ENCODE data around the gene CHCHD6.

Gene CHCHD6

DNA sequence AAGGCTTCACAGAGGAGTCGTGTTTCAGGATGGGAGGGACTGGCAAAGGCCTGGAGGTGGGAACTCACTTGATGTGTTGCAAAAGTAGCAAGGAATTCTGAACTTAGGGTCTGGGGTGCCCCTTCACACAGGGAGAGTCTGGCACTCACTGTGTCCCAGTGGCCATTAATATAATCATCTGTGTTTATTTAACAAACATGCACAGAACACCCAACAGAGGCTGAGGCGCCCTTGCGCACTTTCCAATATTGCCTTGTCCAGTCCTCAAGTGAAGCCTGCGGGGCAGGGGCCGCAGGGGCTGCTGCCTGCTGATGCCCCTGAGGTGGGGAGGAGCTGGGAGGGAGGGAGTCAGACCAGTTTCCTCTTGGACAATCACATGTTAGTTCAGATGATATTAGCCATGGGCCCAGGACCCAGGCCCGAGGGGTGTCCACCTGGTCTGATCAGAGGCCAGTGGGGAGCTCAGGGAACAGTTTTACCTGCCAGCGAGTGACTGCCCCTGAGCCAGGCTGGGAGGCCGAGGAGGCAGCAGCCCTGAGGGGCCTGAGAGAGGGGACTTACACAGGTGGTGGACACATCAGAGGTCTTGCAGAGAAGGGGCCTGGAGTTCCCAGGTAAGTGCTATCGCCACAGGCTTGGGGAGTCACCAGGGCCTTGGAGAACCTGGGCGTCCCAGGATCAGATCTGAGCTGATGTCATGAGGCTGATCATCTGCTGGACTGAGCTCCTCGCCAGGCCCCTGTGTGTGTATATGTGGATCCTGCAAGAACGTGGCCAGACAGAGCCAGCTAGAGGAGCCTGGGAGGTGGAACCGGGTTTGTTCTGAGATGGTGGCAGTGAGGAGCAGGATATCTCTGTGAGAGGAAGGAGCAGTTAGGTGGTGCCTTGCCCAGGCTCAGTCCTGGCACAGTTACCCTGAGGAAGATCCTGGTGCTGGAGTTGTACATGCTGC is 35.3 kb upstream of the CHCHD6 start:
- DNase-seq, result no peak

DNA sequence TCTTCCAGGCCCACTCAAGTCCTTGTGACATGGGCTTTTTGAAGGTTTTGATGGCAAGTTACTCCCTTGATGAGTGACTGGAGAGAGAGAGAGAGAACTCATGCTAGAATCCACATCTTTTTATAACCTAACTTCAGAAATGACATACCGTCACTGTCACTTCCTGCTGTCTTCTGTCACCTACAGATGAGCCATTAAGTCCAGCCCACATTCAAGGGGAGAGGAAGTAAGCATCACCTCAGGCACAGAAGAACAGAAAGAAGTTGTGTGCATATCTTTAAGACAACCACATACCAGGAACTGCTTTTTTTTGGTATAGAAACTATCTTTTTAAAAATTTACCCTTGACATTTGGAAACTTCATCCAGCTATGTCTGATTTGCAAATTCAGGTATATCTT is 32.5 kb upstream of the CHCHD6 start:
- no peak for DNase-seq

DNA sequence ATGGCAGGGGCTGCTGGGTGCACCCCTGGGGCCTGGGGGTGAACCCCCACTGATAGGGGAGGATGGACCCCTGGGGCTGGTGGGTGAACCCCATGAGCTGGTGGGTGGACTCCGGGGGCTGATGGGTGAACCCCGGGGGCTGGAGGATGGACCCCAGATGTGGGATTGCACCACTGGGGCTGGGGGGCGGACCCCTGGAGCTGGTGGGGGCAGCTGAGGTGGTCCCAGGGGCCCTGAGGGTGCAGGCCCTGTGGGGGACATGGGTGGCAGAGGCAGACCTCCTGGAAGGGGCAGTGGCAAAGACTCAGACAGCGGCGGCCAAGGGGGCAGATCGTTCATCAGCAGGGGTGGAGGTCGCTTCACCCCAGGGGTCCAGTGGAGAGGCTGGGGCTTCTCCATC is 31.7 kb upstream of the CHCHD6 start:
- no peak for DNase-seq

DNA sequence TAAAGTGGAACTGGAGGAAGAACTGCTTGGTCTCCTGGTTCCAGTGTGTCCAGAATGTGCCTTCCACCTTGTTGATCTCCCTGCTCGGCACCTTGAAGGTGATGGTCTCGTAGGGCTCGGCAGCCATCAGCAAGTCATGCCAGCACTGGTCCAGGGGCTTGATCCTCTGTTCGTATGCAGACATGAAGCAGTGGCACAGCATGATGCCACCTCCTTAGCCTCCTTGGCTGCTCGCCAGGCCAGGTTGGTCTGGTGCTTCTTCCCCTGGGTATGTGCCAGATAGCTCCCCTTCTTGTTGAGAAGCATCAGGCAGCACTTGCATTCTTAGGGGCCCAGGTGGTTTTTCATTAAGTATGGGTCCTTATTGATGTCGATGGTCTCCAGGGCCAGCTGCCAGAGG is 31.3 kb upstream of the CHCHD6 start:
- DNase-seq, result no peak

DNA sequence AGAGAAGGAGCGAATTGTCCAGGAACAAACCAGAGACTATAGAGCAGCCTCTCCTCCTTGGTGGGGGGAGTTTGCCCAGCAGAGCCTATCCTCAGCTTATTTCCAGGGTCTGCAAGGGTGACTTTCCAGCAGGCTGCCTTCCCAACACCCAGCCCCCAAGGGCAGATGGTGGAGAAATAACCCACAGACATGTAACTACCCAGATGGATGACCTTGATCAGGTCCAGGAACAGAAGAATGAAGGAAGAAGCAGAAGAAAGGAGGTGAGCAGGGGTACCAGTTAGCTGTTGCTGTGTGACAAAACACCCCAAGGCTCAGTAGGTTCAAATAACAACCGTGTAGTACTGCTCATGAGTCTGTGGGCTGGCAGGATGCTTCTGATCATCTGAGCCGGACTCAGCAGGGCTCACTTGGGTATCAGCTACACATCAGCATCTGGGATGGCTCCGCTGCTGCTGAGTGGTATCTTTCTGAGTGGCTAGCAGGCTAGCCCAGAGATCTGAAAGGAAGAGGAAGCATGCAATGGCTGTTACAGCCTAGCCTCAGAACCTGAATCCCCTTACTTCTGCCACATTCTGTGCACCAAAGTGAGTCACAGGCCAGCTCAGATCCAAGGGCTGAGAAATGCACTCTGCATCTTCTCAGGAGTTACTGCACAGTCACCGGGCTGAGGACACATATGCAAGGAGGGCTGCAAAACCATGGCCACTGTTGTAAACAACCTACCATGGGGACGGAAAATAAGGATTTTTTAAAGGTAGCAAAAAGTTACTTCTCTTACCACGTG is 26.9 kb upstream of the CHCHD6 start:
- DNase-seq, result no peak

DNA sequence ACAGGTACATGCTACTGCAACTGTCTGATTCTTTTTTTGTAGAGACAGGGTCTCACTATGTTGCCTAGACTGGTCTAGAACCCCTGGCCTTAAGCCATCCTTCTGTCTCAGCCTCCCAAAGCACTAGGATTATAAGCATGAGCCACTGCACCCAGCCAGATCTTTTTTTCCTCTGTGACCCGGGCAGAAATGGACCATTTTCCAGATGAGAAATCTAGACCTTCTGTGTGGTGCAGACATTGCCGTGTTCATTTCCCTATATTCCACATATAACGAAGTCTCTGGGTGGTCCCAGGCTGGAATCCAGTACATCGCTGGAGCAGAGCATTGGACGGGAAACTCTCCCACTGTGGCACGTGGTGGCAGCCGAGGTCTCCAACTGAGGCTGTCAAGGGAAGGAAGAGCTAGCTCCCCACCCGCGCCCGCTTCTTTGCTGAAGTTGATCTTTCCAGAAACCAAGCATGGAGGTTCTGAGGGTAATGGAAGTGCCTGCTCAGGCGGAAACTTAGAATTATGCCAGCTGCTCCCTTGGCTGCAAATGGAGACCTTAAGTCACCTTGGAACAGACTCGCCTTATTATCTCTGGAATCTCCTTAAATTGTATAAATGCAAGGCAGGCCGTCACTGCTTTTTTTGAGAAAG is 26.1 kb upstream of the CHCHD6 start:
- DNase-seq, result no peak

DNA sequence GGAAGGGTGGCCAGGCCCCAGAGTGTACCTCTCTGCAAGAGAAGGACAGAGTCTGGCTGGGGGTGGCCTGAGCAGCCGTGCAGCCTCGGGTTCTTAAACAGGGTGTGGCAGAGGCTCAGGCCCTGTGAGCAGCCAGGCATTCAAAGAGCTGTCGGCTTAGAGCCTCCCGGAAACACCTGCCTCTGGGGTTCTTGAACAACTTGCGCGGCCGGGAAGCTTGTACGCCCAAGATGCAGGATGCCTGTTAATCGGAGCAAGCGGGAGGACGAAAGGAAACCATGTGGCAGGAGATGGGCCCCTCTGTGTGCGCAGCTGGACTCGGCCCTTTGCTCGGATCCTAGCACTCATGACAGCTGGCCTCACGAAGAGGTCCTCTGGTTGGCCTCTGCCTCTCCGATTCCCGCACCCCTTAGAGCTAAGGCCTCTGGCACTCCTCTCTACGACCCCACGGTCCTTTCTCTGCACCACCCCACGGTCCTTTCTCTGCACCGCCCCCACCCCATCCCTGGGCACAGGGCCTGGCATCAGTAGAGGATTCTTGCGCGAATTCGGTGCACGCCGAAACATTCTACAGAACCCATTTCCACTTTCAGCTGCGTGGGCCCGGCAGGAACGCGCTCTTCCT is 25.2 kb upstream of the CHCHD6 start:
- DNase-seq, result no peak

DNA sequence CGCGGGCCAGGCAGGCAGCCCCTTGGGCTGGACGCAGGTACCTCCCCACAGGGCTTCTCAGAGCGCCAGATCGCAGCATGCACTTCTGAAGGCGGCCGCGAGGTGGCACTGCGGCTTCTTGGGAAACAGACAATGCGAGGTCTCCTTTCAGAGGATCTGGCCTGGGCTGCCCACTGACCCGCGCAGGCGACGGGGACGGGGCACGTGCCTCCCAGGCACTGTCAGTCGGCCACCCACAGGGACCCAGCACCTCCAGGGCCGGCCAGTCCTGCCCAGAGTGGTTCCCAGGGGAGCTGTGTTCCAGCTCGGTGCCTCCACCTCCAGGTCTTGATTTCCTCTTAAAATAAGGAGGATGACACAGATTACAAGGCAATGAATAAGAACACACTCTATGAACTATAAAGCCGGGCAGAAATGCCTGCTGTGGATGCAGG is 24.7 kb upstream of the CHCHD6 start:
- DNase-seq, result no peak

DNA sequence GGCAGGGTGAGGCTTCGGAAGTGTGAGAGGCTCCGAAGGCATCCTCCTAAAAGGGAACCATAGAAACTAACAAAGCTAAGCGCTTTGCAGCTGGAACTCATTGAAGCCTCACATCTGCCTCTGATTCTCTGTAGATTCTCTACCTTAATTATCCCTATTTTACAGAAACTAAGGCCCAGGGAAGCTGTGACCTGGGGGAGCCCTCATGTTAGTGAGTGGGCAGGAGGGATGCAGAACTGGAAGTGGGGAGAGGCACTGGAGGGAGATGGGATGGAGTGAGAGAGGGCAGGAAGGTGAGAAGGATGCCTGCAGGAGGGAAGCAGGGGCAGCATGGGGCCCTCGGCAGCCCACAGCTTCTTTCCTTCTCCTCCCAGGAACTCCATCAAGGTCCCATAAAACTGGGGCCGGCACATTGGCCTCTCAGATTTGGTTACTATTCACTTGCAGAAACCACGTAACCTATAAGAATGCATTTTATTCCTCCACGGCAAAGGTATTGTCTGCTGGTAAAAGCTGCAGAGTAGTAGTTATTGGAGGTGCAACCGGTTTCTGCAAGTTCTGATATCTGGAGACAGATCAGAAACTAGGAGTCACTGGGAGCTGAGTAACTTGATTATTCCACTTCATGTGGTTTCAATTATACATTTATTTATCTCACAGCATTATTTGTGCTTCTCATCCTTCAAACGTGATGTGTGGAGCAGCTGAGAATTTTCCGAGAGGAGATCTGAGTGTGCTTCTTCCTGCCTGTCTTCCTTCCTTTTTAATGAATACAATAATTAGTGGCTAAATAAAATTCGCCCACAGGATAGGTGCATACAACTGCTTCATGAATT is 24.0 kb upstream of the CHCHD6 start:
- no peak for DNase-seq

DNA sequence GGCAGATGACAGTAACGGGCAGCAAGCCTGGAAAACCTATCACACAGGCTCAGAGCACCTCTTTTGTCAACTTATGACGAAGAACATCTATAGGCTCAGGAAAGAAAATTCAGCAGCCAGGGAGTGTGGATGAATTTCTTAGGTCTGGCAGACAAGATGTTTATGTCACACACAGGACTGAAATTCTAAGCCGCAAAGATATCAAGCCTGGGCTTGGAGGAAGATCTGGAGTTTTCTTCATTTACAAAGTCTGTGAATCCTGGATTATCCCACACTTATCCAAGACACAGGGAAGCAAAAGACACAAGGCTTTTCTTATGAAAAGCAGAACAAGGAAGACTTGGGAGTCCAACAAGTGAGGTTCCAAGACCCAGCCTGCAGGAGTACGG is 23.4 kb upstream of the CHCHD6 start:
- no peak for DNase-seq

DNA sequence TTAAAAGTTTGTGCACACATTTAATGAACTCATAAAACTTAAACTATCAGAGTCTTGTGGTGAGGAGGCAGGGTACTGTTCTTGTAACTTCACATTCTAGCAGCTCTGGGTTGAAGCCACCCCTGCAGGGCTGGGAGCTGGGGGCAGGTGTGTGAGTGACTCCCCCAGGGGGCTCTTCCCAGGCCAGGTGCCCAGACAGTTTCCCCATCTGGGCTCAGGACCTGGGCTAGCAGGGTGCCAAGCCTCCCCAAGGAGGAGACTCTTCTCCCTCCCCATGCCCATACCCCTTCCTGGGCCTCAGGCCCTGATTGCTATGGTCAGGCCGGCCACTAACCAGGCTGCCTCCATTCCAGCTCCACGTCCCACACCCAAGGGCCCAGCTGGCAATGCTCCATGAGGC is 22.0 kb upstream of the CHCHD6 start:
- DNase-seq, result no peak

DNA sequence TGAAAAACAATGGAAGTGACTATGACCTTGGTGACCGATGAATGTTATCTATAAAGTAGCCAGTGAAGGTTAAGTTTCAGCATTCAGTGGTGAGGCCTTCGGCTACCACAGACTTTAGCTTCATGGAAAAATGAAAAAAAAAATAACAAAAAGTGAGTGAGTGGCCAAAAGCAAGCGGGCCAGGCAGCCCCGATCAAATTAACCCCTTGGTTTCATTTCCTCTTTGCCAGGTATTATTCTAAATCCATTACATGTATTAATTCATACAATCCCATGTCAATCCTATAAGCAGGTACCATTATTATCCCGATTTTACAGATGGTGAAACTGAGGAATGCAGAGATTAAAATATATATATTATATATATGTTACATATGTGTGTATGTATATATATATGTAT is 21.0 kb upstream of the CHCHD6 start:
- no peak for DNase-seq

DNA sequence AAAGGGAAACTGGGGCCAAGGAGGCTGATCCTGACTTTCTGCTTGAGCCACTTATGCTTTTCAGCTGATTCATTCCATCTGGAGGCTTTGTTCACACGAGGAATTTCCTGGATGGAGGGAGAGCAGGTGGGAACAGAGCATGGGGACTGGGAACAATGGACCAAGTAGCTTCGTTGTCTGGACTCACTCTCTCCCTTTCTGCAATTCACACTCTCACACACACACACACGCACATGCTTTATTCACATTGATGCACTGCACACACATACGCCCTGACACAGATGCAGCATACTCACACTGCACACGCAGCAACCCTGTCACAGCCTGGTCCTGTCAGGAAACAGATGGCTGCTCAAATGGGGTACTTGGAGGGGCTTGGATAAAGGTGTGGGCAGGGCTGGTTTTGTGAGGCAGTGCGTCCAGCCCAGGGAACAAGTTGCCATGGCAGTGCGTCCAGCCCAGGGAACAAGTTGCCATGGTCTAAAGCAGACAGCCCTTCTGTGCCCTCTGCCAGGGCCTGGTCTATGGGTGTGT is 19.8 kb upstream of the CHCHD6 start:
- no peak for DNase-seq

DNA sequence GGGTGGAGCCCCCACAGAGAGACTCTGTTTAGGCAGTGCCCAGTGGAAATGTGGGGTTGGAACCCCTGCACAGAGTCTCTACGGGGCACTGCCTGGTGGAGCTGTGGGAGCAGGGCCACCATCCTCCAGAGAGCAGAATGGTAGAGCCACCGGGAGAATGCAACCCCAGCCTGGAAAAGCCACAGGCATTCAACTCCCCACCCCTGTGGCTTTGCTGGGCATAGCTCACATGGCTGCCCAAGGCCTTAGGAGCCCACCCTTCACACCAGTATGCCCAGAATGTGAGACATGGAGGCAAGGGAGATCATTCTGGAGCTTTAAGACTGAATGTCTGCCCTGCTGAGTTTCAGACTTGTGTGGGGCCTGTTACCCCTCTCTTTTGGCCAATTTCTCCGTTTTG is 19.0 kb upstream of the CHCHD6 start:
- DNase-seq, result no peak

DNA sequence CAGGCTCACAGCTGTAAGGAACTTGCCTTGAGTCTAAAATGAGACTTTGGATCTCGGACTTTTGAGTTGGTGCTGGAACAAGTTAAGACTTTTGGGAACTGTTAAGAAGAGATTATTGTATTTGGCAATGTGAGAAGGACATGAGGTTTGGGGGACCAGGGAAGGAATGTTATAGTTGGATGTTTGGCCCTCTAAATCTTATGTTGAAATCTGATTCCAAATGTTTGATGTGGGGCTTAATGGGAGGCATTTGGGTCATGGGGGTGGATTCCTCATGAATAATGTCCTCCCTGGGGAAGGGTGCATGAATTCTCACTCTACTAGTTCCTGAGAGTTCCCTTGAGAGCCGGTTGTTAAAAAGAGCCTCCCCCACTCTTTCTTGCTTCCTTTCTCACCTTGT is 18.5 kb upstream of the CHCHD6 start:
- DNase-seq, result no peak

DNA sequence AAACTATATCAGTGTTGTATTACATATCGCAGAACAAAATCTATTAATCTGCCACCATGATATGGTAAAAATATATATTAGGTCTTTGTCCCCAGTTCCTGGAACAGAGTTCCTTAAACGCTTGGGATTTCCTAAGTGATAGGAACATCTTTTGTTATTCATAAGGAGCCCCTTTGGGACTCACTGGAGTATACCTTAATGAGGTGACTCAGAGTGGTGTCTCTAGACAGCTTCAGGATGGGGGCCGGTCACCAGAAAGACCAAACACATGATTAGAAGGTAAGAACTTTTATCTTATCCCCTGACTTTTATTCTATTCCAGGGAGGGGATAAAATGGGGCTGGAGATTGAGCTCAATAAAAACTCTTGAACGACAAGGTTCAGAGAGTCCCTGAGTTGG is 12.3 kb upstream of the CHCHD6 start:
- no peak for DNase-seq

DNA sequence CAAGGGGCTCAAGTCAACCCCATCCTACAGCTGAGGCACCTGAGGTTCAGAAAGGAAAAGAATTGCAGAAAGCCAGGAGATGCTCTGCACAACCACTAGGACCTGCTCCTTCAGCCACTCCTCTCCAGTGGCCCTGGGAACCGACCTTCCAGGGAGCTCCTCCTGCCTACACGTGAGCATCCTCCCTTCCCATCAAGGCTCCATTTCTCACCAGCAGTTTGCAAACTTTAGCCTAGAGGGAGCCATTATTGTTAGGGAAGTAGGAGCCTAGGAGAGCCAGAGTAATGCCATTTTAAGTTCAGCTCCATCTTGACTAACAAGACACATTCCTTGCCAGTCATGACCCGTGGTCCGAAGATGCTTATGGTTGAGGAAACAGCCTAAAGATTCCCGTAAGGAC is 11.2 kb upstream of the CHCHD6 start:
- DNase-seq, result no peak

DNA sequence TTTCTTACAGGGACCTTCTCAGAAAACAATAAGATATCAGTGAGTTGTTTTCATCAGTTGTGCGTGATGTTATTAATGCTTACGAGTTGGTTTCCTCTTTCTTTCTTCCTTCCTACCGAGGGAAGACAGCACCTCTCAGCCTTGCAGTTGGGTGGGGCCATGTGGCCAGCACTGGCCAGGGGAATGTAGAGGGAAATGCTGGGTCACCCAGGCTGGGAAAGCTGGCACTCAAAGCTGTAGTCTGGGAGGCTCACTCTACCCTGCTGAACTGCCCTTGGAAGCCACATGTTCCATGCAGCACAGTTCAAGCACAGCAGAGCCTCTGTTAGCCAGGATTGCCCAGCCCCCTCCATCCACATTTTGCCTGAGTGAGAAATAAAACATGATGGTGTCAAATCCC is 10.1 kb upstream of the CHCHD6 start:
- DNase-seq, result no peak

DNA sequence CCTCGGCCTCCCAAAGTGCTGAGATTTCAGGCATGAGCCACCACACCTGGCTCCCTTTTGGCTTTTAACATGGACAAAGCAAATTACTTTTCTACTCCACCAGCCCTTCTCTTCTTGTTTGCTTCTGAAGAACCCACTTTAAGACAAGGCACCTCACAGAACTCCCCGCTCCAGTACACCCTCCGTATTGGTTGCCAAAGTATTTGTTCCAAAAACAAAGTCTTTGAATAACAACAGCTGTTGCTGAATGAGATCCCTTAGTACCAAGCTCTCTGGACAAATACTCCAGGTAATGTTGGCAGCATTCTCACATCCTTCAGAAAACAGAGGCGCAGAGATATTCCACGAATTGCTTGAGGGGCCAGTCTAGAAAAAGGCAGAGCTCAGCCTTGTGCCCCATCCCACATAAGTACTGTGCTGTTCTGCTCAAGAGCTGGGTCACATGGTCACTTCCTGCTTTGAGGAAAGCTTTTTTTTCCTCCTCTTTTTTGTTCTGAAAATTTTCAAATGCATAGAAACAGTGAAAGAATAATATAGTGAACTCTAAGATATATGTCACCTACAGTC is 7.3 kb upstream of the CHCHD6 start:
- no peak for DNase-seq

DNA sequence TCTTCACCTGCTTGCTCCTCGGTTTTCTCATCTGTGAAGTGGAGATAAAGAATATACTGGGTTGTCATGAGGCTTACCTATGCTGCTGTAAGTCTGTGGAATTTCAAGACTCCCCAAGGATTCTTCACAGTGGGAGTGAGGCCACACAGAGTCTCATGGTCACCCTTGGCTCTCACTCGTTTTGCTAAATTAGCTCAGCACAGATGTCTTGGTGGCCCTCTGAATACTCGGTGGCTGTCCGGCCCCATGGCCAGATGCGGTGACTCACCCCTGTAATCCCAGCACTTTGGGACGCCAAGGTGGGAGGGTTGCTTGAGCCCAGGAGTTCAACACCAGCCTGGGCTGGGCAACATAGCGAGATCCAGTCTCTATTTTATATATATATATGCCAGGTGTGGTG is 5.0 kb upstream of the CHCHD6 start:
- no peak for DNase-seq

DNA sequence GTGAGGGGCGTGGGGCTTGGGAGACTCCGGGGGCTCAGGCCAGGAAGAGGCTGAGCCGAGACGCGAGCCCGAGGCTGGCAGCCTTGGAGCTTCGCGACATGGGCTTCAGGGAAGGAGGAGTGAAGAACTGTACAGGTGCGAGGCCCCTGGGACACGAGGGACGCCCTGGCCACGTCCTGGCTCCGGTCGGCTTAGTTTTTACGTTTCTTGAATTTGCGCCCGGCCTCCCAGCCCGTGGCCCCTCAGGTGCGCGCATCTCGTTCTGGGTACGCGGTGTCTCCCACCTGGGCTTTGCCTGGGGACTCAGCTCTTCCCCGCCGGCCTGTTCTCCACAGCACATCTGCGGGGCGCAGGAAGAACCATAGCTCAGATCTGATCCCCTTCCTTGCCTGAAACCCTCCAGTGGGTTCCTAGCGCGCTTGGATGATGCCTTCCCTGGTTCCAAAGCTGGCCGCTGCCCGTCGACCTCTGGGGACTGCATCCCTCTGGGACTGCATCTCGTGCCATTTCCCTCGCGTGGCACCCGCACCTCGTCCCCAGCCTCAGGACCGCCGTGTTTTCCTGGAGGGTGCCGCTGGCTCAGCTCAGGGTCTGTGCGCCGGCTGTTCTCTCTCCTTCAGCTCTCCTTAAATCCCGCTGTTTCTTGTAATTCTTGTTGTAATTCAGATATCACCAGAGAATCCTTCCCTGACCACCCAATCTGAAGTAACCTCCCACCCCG is 614 bp downstream of the CHCHD6 start:
- DNase-seq, result no peak
